GM15510 (cell line): ENCODE results near the gene TMEM127.
A peak's percentile ranks its signal among the peaks of the same experiment; 100 is the strongest.

Experiments
- POLR2A ChIP-seq: IDR thresholded peaks from 3 replicates; pipeline ENCODE4 v1.6.1; 2011; ENCODE audit warnings: borderline replicate concordance; ENCODE audit not compliant: insufficient read length; ENCODE audit errors: extremely low read depth

TMEM127 gene

DNA sequence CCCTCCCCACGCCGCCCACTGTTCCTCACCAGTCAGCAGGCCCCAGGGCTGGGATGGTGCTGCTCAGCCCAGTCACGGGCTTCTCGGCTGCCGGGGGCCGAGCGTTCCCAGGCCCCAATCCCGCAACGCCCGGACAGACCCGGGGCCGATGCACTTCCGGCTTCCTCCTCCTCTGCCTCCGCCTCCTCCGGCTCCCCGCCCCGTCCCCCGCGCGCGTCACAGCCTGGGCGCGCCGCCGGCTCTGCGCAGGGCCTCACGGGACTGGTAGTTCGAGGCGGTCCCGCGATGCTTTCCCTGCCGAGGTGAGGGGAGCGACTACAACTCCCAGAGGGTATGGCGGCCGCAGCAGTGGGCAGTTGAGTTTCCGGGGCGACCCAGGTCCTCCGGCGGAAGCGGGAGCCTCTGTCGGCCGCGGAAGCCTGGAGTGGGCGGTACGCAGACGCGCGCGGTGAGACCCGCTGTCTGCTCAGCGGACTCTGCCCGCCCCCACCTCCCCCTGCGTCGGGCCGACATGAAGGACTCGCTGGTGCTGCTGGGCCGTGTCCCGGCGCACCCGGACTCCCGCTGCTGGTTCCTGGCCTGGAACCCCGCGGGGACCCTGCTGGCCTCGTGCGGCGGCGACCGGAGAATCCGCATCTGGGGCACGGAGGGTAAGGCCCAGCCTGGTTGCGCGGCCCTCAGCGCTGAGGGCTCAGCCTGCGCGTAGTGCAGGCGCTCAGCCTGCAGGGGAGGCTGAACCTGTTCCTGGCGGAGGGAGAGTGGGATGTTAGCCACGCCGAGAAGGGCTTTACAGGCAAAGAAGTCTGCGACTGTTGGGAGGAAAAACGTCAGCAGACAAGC, at the start of gene TMEM127, which contains the start of gene CIAO1:
TSS of gene TMEM127 (minus strand) at position 158 of the 840 bp plus-strand sequence. CDS start 616 bp downstream, outside the sequence.
TSS of gene CIAO1 (plus strand) at position 386 of the 840 bp plus-strand sequence. CDS start at position 512, 126 bp downstream.
- peak; percentile 77 for TF ChIP-seq POLR2A

GRCh38 chr2:96315005-96315399, 49.2 kb upstream of the TMEM127 start:
- no peak for TF ChIP-seq POLR2A

DNA sequence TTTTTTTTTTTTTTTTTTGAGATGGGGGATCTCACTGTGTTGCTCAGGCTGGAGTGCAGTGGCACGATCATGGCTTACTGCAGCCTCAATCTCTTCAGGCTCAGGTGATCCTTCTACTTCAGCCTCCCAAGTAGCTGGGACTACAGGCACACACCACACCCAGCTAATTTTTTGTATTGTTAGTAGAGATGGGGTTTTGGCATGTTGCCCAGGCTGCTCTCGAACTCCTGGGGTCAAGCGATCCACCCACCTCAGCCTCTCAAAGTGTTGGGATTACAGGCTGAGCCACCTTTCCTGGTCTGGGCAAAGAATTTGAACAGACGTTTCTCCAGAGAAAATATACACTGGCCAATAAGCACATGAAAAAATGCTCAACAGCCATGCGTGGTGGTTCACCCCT, 42.5 kb upstream of the TMEM127 start:
- TF ChIP-seq POLR2A, result no peak

- TF ChIP-seq POLR2A, result no peak
These were observed 40.6 kb upstream of the TMEM127 start for GRCh38 chr2:96306370-96306769.

DNA sequence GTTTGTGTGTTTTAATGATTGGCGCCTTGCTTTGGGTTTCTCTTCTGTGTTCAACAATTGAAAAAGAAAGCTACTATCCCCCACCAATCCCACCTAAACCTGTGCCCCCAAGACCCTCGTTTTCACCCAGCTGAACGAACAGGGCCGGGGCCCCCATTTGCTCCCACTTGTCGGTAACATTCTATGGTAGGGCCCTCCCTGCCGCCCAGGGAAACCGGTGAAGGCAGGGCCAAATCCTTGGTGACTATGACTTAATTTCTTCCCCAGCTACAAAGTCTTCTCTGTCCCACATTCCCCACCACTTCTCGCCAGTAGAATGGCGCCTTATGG, 40.1 kb upstream of the TMEM127 start:
- TF ChIP-seq POLR2A, result no peak

- peak; percentile 87 for TF ChIP-seq POLR2A
These were observed 39.5 kb upstream of the TMEM127 start, which contains the start of gene SNRNP200 for GRCh38 chr2:96305091-96305978. Gene SNRNP200 (minus strand): TSS chr2:96305546. CDS start chr2:96305437, 109 bp downstream.

- no peak for TF ChIP-seq POLR2A
These were observed 38.8 kb upstream of the TMEM127 start for GRCh38 chr2:96304606-96305005.

- TF ChIP-seq POLR2A, result no peak
These were observed 36.1 kb upstream of the TMEM127 start for GRCh38 chr2:96301865-96302264.

GRCh38 chr2:96296925-96297324, 31.1 kb upstream of the TMEM127 start:
- no peak for TF ChIP-seq POLR2A

GRCh38 chr2:96291751-96292150, 26.0 kb upstream of the TMEM127 start:
- no peak for TF ChIP-seq POLR2A

DNA sequence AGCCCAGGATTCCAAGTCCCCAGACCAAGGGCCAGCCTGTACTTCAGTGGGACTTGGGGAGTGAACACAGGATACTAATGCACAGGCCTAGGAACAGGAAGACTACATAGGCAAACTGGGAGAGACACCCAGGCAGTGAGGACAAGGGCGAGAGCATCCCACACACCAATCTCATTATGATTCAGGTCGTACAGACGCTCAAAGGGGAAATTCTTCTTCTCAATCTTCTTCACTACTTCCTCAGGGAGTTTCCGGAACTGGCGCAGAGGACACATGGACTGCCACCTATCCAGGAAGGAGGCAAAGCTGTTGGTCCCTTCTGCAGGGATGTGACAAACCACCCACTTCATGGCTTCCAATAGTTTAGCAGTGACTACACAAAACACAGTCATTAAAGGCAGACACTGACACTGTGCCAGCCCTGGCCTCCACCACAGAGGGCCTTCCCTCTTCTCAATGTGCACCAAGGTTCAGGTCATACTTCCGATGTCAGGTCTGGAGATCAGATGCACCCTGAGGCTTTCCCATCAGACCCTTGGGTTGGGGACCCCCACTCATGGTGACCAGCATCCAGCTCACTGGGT, 21.6 kb upstream of the TMEM127 start:
- TF ChIP-seq POLR2A, result no peak

DNA sequence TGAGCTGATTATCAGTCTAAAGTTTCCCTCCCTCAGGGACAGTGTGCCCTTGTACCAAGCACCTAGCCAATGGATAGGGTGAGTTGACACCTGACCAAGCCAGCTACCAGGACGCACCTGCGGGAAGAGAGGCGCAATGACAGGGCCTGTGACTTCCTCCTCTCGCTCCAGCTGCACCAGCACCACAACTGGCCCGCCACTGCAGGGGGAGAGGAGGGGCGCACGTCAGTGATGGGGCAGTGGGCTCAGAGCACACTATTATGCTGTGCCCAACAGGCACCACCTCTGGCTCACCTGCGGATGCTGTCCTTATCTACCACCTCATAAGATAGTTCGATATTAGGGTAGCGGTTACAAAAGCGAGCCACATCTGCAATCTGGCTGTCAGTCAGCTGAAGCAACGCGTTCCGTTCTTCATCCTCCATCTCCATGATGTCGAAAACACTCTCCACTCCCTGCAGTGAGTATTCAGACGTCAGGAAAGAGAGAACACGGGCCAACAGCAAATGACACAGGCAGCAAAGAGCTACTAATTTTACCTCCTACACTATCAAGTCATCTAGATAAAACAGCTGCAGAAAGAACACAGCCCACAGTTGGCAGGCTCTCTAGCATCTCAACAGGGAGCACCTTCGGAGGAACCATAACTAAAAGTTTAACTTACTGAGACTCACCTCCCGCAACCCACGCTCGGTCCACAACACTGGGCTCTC, 11.1 kb upstream of the TMEM127 start:
- TF ChIP-seq POLR2A, result no peak

GRCh38 chr2:96274355-96275056, 8.7 kb upstream of the TMEM127 start:
- TF ChIP-seq POLR2A, result no peak

DNA sequence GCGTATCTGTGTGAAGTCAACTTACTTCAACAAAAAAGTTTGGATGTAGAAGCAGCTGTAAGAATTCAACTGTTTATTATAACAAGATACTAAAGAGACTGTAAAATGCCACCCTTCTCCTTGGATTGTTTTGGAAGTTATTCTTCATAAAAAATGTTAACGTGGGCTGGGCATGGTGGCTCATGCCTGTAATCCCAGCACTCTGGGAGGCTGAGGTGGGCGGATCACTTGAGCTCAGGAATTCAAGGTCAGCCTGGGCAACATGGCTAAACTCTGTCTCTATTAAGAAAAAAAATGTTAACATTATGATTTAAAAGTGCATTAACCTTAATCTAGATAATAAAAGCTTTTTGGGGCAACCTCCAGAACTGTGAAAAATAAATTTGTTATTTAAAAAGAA, 8.0 kb upstream of the TMEM127 start:
- TF ChIP-seq POLR2A, result no peak
